CD4-positive, CD25-positive, alpha-beta regulatory T cell (primary cell): ENCODE data around the gene SLC9A7. TPM values are rescaled to one million over a fixed set of nuclear protein-coding genes. Genes with fewer than 3 reads are reported as not detected.
A peak's percentile ranks its signal among the peaks of the same experiment; 100 is the strongest.

ENCODE experiments used
- ATAC-seq, 2 donors: fragments of 150-1000 bp; cut with Tn5 transposase; one replicate each; pipeline ENCODE4 v1.10.0; 2021; ENCODE audit warnings: low read depth in 2 of 2, moderate number of reproducible peaks in 2 of 2, moderate library complexity in 1 of 2
- DNase-seq, 3 donors: peaks; one replicate each; pipeline versions ENCODE4 v3.0.0 to v3.0.0-alpha.2; 2012 to 2022; ENCODE audit warnings: mixed read lengths in 1 of 3
- H3K27ac ChIP-seq: one replicate; pipeline ENCODE4 v1.7.0; 2013; ENCODE audit warnings: mild to moderate bottlenecking, low read length; ENCODE audit not compliant: insufficient read depth, poor library complexity, severe bottlenecking
- H3K27me3 ChIP-seq: one replicate; pipeline ENCODE4 v1.7.0; 2013; ENCODE audit warnings: low read length; ENCODE audit not compliant: control insufficient read depth, insufficient read depth
- H3K36me3 ChIP-seq: one replicate; pipeline ENCODE4 v1.7.0; 2013; ENCODE audit warnings: mild to moderate bottlenecking, low read length, moderate library complexity; ENCODE audit not compliant: control insufficient read depth, insufficient read depth
- H3K4me1 ChIP-seq: 2 replicates; pipeline ENCODE4 v1.7.0; 2013; ENCODE audit warnings: mild to moderate bottlenecking, low read length; ENCODE audit not compliant: insufficient read depth, control insufficient read depth, poor library complexity, severe bottlenecking
- H3K4me3 ChIP-seq: one replicate; pipeline ENCODE4 v1.7.0; 2013; ENCODE audit warnings: low read depth, mild to moderate bottlenecking, low read length, moderate library complexity
- H3K9me3 ChIP-seq, 2 experiments: 1 replicate in 1 of 2; 2 replicates in 1 of 2; pipeline ENCODE4 v1.7.0; 2013; ENCODE audit warnings: low read length in 2 of 2, mild to moderate bottlenecking in 1 of 2, moderate library complexity in 1 of 2; ENCODE audit not compliant: control insufficient read depth in 2 of 2
- H3K27ac Mint-ChIP-seq, 3 donors: one replicate each; pipeline ENCODE4 v1.8.0; 2020 to 2022; ENCODE audit warnings: mild to moderate bottlenecking in 3 of 3, mixed read lengths in 3 of 3, moderate library complexity in 2 of 3
- H3K27me3 Mint-ChIP-seq: one replicate; pipeline ENCODE4 v1.8.0; 2022; ENCODE audit warnings: mild to moderate bottlenecking, mixed read lengths
- H3K36me3 Mint-ChIP-seq: one replicate; pipeline ENCODE4 v1.8.0; 2020; ENCODE audit warnings: mixed read lengths
- H3K4me1 Mint-ChIP-seq, 4 donors: one replicate each; pipeline ENCODE4 v1.8.0; 2020 to 2022; ENCODE audit warnings: mixed read lengths in 4 of 4, mild to moderate bottlenecking in 1 of 4
- H3K4me3 Mint-ChIP-seq, 4 donors: one replicate each; pipeline ENCODE4 v1.8.0; 2020 to 2022; ENCODE audit warnings: mild to moderate bottlenecking in 4 of 4, mixed read lengths in 4 of 4, moderate library complexity in 3 of 4
- H3K9me3 Mint-ChIP-seq, 7 donors: one replicate each; pipeline ENCODE4 v1.8.0; 2020 to 2022; ENCODE audit warnings: mixed read lengths in 7 of 7, mild to moderate bottlenecking in 3 of 7, moderate library complexity in 2 of 7
- polyA plus RNA-seq, 4 donors: library from polyadenylated mRNA; unstranded; fragments of 300-500 nt; fragmentation: Illumina TruSeq; gene quantifications; one replicate each; pipeline ENCODE4 v1.2.3, GENCODE V29; 2021
- total RNA-seq: library from RNA; stranded (reverse); gene quantifications from one replicate; pipeline ENCODE4 v1.2.3, GENCODE V29; 2022

The SLC9A7 gene
- total and polyA plus RNA-seq, 5 donors from 2014 or later = 3.6 to 6.4 (median 4.2) TPM

- Histone ChIP-seq H3K4me1 (peaks cover 11% of the 10 kb centered on the region), H3K4me3 (peak overlapping the region; percentile 37), H3K36me3 (no peaks in the 10 kb centered on the region), H3K9me3 (no peaks in the 10 kb centered on the region), H3K27me3 (no peaks in the 10 kb centered on the region), H3K27ac (no peak overlapping the region)
- no peak for ATAC-seq
- H3K36me3 Mint-ChIP-seq = no peaks in the 10 kb centered on the region
- H3K4me1 Mint-ChIP-seq = peaks cover 14 to 57% (median 30%) of the 10 kb centered on the region in 4 donors
- no peaks in the 10 kb centered on the region for H3K27me3 Mint-ChIP-seq
- H3K9me3 Mint-ChIP-seq = peaks cover 0 to 4% (median 0%) of the 10 kb centered on the region in 7 donors
- peak overlapping the region in 1 of 4 donors; percentile 9 for H3K4me3 Mint-ChIP-seq
- DNase-seq = no peak
- H3K27ac Mint-ChIP-seq = no peak overlapping the region
Measured at GRCh38 chrX:46713672-46714490, 45.0 kb downstream of the SLC9A7 start.

GRCh38 chrX:46712764-46713163 is 46.2 kb downstream of the SLC9A7 start:
- peak in 1 of 3 donors; percentile 16 for DNase-seq
- H3K27ac Mint-ChIP-seq = peak overlapping the region in 1 of 3 donors; percentile 18

GRCh38 chrX:46710927-46711623 is 47.8 kb downstream of the SLC9A7 start:
- H3K27me3 ChIP-seq = no peaks in the 10 kb centered on the region
- H3K9me3 Mint-ChIP-seq = no peaks in the 10 kb centered on the region
- H3K27ac Mint-ChIP-seq = peak overlapping the region in 1 of 3 donors; percentile 2
- H3K4me3 Mint-ChIP-seq = peak overlapping the region in 1 of 4 donors; percentile 27
- H3K36me3 Mint-ChIP-seq = no peaks in the 10 kb centered on the region
- no peak overlapping the region for H3K4me3 ChIP-seq
- no peaks in the 10 kb centered on the region for H3K27me3 Mint-ChIP-seq
- H3K36me3 ChIP-seq = no peaks in the 10 kb centered on the region
- ATAC-seq = no peak
- H3K27ac ChIP-seq = no peak overlapping the region
- H3K9me3 ChIP-seq = no peaks in the 10 kb centered on the region
- H3K4me1 Mint-ChIP-seq = peaks cover 14 to 68% (median 28%) of the 10 kb centered on the region in 4 donors
- peaks cover 7% of the 10 kb centered on the region for H3K4me1 ChIP-seq
- DNase-seq = no peak

More at GRCh38 chrX:46712764-46713163, 46.2 kb downstream of the SLC9A7 start:
- Histone ChIP-seq H3K4me1 (peaks cover 11% of the 10 kb centered on the region), H3K27me3 (no peaks in the 10 kb centered on the region), H3K36me3 (no peaks in the 10 kb centered on the region), H3K9me3 (no peaks in the 10 kb centered on the region), H3K4me3 (no peak overlapping the region), H3K27ac (no peak overlapping the region)
- Mint-ChIP-seq H3K36me3 (no peaks in the 10 kb centered on the region), H3K27me3 (no peaks in the 10 kb centered on the region), H3K4me3 (peak overlapping the region in 1 of 4 donors; percentile 43), H3K4me1 (peaks cover 14 to 57% (median 30%) of the 10 kb centered on the region in 4 donors), H3K9me3 (peaks cover 0 to 2% (median 0%) of the 10 kb centered on the region in 7 donors)
- ATAC-seq = no peak

- Mint-ChIP-seq H3K4me3 (no peak overlapping the region), H3K4me1 (peaks cover 14 to 69% (median 30%) of the 10 kb centered on the region in 4 donors), H3K9me3 (no peaks in the 10 kb centered on the region), H3K27me3 (no peaks in the 10 kb centered on the region), H3K36me3 (no peaks in the 10 kb centered on the region), H3K27ac (peak overlapping the region in 1 of 3 donors; percentile 82)
- Histone ChIP-seq H3K27ac (no peak overlapping the region), H3K4me1 (peaks cover 7% of the 10 kb centered on the region), H3K27me3 (no peaks in the 10 kb centered on the region), H3K9me3 (no peaks in the 10 kb centered on the region), H3K4me3 (no peak overlapping the region), H3K36me3 (no peaks in the 10 kb centered on the region)
- no peak for ATAC-seq
- no peak for DNase-seq
Measured at GRCh38 chrX:46710425-46710824, 48.5 kb downstream of the SLC9A7 start.

GRCh38 chrX:46707274-46707965 is 51.5 kb downstream of the SLC9A7 start:
- H3K36me3 ChIP-seq = no peaks in the 10 kb centered on the region
- H3K4me3 ChIP-seq = no peak overlapping the region
- no peaks in the 10 kb centered on the region for H3K9me3 ChIP-seq
- peaks cover 20% of the 10 kb centered on the region for H3K4me1 ChIP-seq
- Mint-ChIP-seq H3K4me1 (peaks cover 10 to 73% (median 31%) of the 10 kb centered on the region in 4 donors), H3K9me3 (peaks cover 0 to 2% (median 0%) of the 10 kb centered on the region in 7 donors), H3K4me3 (no peak overlapping the region), H3K27ac (no peak overlapping the region), H3K36me3 (no peaks in the 10 kb centered on the region), H3K27me3 (no peaks in the 10 kb centered on the region)
- no peak for ATAC-seq
- no peak for DNase-seq
- H3K27ac ChIP-seq = no peak overlapping the region
- H3K27me3 ChIP-seq = no peaks in the 10 kb centered on the region

- Histone ChIP-seq H3K9me3 (no peaks in the 10 kb centered on the region), H3K27me3 (no peaks in the 10 kb centered on the region), H3K4me3 (no peak overlapping the region), H3K27ac (peak overlapping the region; percentile 39), H3K36me3 (no peaks in the 10 kb centered on the region), H3K4me1 (peaks cover 13% of the 10 kb centered on the region)
- no peaks in the 10 kb centered on the region for H3K27me3 Mint-ChIP-seq
- H3K27ac Mint-ChIP-seq = peak overlapping the region; percentile 43 to 94 (median 63)
- H3K36me3 Mint-ChIP-seq = no peaks in the 10 kb centered on the region
- no peak overlapping the region for H3K4me3 Mint-ChIP-seq
- ATAC-seq = peak; percentile 79 to 88
- H3K9me3 Mint-ChIP-seq = peaks cover 0 to 2% (median 0%) of the 10 kb centered on the region in 7 donors
- DNase-seq = peak in 1 of 3 donors; percentile 79
- H3K4me1 Mint-ChIP-seq = peaks cover 6 to 48% (median 24%) of the 10 kb centered on the region in 4 donors
Measured at GRCh38 chrX:46704767-46705386, 54.0 kb downstream of the SLC9A7 start.

- peaks cover 13% of the 10 kb centered on the region for H3K4me1 ChIP-seq
- ATAC-seq (no peak), DNase-seq (no peak)
- Mint-ChIP-seq H3K4me1 (peaks cover 6 to 41% (median 24%) of the 10 kb centered on the region in 4 donors), H3K27me3 (no peaks in the 10 kb centered on the region), H3K4me3 (no peak overlapping the region), H3K36me3 (no peaks in the 10 kb centered on the region), H3K27ac (peak overlapping the region in 1 of 3 donors; percentile 31), H3K9me3 (peaks cover 0 to 2% (median 0%) of the 10 kb centered on the region in 7 donors)
- H3K9me3 ChIP-seq = no peaks in the 10 kb centered on the region
- peak overlapping the region; percentile 14 for H3K27ac ChIP-seq
- no peaks in the 10 kb centered on the region for H3K27me3 ChIP-seq
- H3K4me3 ChIP-seq = no peak overlapping the region
- no peaks in the 10 kb centered on the region for H3K36me3 ChIP-seq
Measured at GRCh38 chrX:46703980-46704379, 54.9 kb downstream of the SLC9A7 start.
